T-helper 1 cell treated with Interleukin-12 subunit alpha and Interleukin-12 subunit beta and Interleukin-4 antibody, amounts not matched to agents 30 μg/mL and 1 μg/mL, for 36 hours (primary cell): Measurements from ENCODE around the gene CLEC3B.
"Not testable (repeated sequence)": the region's sequence is repeated elsewhere in the genome, so short reads cannot be mapped to it uniquely, and the experiment has no call there.

ENCODE experiments used
- H3K27ac Mint-ChIP-seq: one replicate; pipeline ENCODE4 v1.8.0; 2021; ENCODE audit warnings: mild to moderate bottlenecking, mixed read lengths
- H3K27me3 Mint-ChIP-seq: one replicate; pipeline ENCODE4 v1.8.0; 2021; ENCODE audit warnings: low read depth, mixed read lengths
- H3K36me3 Mint-ChIP-seq: one replicate; pipeline ENCODE4 v1.8.0; 2021; ENCODE audit warnings: low read depth, mixed read lengths
- H3K4me1 Mint-ChIP-seq: one replicate; pipeline ENCODE4 v1.8.0; 2021; ENCODE audit warnings: low read depth, mixed read lengths
- H3K4me3 Mint-ChIP-seq: one replicate; pipeline ENCODE4 v1.8.0; 2021; ENCODE audit warnings: mild to moderate bottlenecking, moderate library complexity, mixed read lengths
- H3K9me3 Mint-ChIP-seq: one replicate; pipeline ENCODE4 v1.8.0; 2021; ENCODE audit warnings: mixed read lengths

The CLEC3B gene, protein sequence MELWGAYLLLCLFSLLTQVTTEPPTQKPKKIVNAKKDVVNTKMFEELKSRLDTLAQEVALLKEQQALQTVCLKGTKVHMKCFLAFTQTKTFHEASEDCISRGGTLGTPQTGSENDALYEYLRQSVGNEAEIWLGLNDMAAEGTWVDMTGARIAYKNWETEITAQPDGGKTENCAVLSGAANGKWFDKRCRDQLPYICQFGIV

DNA sequence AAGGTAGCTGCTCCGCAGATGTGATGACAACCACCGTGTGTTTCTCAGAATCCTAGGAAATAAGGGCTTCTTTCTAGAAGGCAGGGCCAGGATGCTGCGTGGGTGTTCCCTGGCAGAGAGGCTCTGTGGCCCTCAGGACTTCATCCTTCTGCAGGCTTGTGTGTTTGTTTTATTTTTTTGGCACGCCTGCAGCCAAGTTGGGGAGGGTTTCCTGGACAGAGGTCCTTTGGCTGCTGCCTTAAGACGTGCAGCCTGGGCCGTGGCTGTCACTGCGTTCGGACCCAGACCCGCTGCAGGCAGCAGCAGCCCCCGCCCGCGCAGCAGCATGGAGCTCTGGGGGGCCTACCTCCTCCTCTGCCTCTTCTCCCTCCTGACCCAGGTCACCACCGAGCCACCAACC is at the start of gene CLEC3B:
TSS of gene CLEC3B (plus strand) at position 266 of the 400 bp plus-strand sequence. CDS start at position 326, 60 bp downstream.
- H3K27ac Mint-ChIP-seq = no peak within 1 kb of the TSS
- H3K36me3 Mint-ChIP-seq = no peaks in the 10 kb centered on the region
- peaks cover 5% of the 10 kb centered on the region for H3K27me3 Mint-ChIP-seq
- no peaks in the 10 kb centered on the region for H3K9me3 Mint-ChIP-seq
- peaks cover 2% of the 10 kb centered on the region for H3K4me1 Mint-ChIP-seq
- H3K4me3 Mint-ChIP-seq = no peak within 1 kb of the TSS

DNA sequence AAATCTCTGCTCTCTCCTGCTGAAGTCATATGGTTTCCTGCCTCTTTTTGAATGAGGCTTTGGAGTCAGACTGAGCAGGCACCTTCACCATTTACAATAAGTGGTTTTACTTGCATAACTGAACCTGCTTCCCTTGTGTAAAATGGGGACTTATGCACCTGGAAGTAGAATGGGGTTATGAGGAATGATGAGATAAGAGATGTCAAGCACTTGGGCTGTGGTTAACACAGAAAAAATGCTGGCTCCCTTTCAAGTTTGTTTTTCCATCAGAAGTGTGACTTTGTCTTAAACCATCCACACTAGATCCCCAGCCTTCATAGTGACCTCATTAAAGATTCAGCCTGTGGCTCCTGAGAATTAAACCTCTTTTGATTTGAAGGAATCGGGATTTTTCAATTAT is 44.9 kb upstream of the CLEC3B start:
- H3K36me3 Mint-ChIP-seq = peaks cover 11% of the 10 kb centered on the region
- H3K4me1 Mint-ChIP-seq = peaks cover 70% of the 10 kb centered on the region
- H3K27me3 Mint-ChIP-seq = no peaks in the 10 kb centered on the region
- H3K27ac Mint-ChIP-seq = peak overlapping the region; percentile 82
- H3K4me3 Mint-ChIP-seq = no peak overlapping the region
- H3K9me3 Mint-ChIP-seq = no peaks in the 10 kb centered on the region

DNA sequence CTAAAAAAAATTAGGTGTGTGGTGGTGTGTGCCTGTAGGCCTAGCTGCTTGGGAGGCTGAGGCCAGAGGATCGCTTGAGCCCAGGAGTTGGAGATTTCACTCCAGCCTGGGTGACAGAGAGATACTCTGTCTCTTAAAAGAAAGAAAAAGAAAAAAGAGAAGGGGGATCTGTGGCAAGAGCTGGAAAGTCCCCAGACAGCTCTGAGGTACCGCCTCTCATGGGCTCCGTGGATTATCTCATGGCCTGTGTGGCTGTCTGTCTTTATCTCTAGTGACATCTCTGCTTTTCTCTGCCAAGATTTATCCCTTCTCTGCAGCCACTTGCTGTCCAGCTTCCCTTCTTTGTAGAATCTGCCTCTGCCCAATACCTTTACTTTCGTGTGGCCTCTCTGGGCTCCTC is 44.4 kb upstream of the CLEC3B start:
- peaks cover 69% of the 10 kb centered on the region for H3K4me1 Mint-ChIP-seq
- H3K27ac Mint-ChIP-seq = peak overlapping the region; percentile 82
- H3K27me3 Mint-ChIP-seq = no peaks in the 10 kb centered on the region
- no peaks in the 10 kb centered on the region for H3K9me3 Mint-ChIP-seq
- peak overlapping the region; percentile 62 for H3K4me3 Mint-ChIP-seq
- H3K36me3 Mint-ChIP-seq = peaks cover 11% of the 10 kb centered on the region

GRCh38 chr3:44982817-44983216 is 43.3 kb upstream of the CLEC3B start:
- H3K9me3 Mint-ChIP-seq = no peaks in the 10 kb centered on the region

DNA sequence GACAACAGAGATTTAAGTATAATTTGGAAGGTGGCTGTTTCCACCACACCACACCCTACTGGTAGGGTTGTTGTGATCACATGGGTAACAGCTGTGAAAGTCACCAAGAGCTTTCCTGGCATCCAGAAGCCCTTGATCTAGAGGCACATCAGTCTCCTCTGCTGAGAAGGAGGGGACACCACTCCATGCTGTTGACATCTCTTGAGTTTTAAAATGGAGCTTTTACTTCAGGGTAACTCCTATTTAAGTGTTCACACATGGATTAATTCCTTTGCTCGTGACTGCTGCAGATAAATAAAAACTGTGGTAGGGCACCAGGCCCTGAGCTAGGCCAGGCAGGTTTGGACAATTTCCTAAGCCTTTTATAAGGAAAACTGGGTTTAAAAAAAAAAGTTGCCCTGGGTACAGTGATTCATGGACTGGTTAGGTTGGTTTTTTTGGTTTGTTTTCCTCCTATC is 42.6 kb upstream of the CLEC3B start:
- peak overlapping the region; percentile 20 for H3K27ac Mint-ChIP-seq
- H3K36me3 Mint-ChIP-seq = peaks cover 6% of the 10 kb centered on the region
- no peaks in the 10 kb centered on the region for H3K27me3 Mint-ChIP-seq
- peaks cover 63% of the 10 kb centered on the region for H3K4me1 Mint-ChIP-seq
- H3K9me3 Mint-ChIP-seq = no peaks in the 10 kb centered on the region
- no peak overlapping the region for H3K4me3 Mint-ChIP-seq

More at GRCh38 chr3:44982817-44983216, 43.3 kb upstream of the CLEC3B start:
- peaks cover 62% of the 10 kb centered on the region for H3K4me1 Mint-ChIP-seq
- no peaks in the 10 kb centered on the region for H3K27me3 Mint-ChIP-seq
- peaks cover 8% of the 10 kb centered on the region for H3K36me3 Mint-ChIP-seq
- no peak overlapping the region for H3K4me3 Mint-ChIP-seq
- H3K27ac Mint-ChIP-seq = peak overlapping the region; percentile 82

- peaks cover 63% of the 10 kb centered on the region for H3K4me1 Mint-ChIP-seq
- no peak overlapping the region for H3K4me3 Mint-ChIP-seq
- H3K27me3 Mint-ChIP-seq = no peaks in the 10 kb centered on the region
- H3K9me3 Mint-ChIP-seq = no peaks in the 10 kb centered on the region
- no peak overlapping the region for H3K27ac Mint-ChIP-seq
- peaks cover 11% of the 10 kb centered on the region for H3K36me3 Mint-ChIP-seq
Observed at GRCh38 chr3:44984335-44984734, 41.8 kb upstream of the CLEC3B start.

DNA sequence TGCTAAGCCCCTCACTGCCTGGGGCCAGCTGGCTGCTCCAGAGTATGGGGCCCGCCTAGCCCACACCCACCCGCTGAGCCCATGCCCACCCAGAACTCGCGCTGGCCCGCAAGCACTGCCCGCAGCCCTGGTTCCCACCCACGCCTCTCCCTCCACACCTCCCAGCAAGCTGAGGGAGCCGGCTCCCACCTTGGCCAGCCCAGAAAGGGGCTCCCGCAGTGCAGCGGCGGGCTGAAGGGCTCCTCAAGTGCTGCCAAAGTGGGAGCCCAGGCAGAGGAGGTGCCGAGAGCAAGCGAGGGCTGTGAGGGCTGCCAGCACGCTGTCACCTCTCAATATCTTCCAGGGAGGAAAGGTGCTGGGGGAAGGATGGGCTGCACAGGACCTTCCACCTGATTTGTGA is 39.8 kb upstream of the CLEC3B start:
- Mint-ChIP-seq H3K4me1 (peaks cover 52% of the 10 kb centered on the region), H3K36me3 (peaks cover 17% of the 10 kb centered on the region)
- H3K27me3 Mint-ChIP-seq, H3K27ac Mint-ChIP-seq, H3K9me3 Mint-ChIP-seq, H3K4me3 Mint-ChIP-seq: not testable (repeated sequence)

- Mint-ChIP-seq H3K27ac (no peak overlapping the region), H3K4me3 (no peak overlapping the region), H3K27me3 (no peaks in the 10 kb centered on the region), H3K9me3 (no peaks in the 10 kb centered on the region), H3K36me3 (peaks cover 22% of the 10 kb centered on the region), H3K4me1 (peaks cover 48% of the 10 kb centered on the region)
Observed at GRCh38 chr3:44987332-44987731, 38.8 kb upstream of the CLEC3B start.

DNA sequence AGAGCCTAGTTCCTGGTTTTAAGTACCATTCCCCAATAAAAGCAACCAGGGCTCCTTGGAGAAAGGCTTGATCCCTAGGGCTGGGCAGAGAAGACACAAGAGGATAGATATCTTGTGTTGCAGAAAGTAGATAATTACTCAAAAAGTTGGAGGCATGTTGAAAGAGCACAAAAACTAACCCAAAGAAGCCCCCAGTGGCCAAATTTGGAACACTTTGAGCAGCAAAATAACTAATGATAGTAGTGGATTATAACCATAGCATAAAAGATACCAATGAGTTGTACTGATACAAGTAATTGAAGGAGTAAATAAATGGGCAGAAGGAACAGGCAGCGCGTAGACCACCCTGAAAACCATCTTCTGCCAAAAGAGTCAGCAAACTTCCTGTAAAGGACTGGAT is 38.0 kb upstream of the CLEC3B start:
- Mint-ChIP-seq H3K4me1 (peaks cover 47% of the 10 kb centered on the region), H3K4me3 (no peak overlapping the region), H3K27me3 (no peaks in the 10 kb centered on the region), H3K9me3 (no peaks in the 10 kb centered on the region), H3K27ac (no peak overlapping the region), H3K36me3 (peaks cover 28% of the 10 kb centered on the region)

DNA sequence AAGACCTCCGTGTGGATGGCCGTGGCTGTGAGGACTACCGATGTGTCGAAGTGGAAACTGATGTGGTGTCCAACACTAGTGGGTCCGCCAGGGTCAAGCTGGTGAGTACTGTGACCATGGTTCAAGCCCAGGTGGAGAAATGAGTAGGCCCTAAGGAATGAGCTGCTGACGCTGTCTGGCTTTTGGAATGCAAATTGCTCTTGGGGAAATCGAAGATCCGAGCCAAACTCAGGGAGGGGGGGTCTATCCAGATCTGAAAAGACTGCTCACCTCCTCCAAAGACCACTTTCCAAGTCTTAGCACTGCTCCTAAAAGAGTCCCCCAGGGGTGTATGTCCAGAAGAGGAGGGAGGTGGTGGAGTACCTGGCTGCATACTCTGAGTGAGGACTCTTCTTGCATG is 37.0 kb upstream of the CLEC3B start:
- Mint-ChIP-seq H3K27me3 (no peaks in the 10 kb centered on the region), H3K4me1 (peaks cover 38% of the 10 kb centered on the region), H3K9me3 (no peaks in the 10 kb centered on the region), H3K36me3 (peaks cover 34% of the 10 kb centered on the region), H3K4me3 (no peak overlapping the region), H3K27ac (no peak overlapping the region)

DNA sequence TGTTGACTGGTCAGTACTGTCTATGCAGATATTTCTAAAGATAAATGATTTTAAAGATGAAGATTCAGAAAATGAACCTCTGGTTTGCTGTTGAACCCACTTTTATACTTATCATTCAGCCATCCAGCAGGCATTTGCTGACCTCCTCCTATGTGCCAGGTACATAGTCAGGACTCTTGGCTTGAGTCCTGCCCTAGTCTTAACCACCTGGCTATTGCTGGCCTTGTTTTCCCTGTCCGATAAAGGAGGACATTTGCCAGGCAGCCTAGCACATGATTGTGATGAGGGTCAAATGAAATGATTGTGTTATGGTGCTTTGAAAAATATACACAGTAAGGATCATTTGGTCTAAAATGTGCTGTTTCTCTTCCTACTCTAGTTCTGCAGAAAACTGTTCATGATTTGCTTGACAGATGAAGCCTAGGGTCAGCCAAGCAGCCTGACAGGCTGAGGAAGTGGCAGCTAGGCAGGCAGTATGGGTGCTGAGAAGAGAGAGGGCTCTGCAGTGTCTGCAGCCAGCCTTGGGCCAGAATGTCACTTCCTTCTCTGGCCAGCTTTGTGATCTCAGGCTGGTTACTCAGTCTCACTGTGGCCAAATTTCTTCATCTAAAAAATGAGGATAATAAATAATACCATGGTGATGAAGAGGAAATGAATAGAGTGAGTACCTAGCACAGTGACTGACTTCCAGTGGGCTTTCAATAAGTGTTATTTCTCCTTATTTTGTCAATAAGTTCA is 36.3 kb upstream of the CLEC3B start:
- Mint-ChIP-seq H3K36me3 (peaks cover 36% of the 10 kb centered on the region), H3K27ac (no peak overlapping the region), H3K4me1 (peaks cover 33% of the 10 kb centered on the region), H3K4me3 (no peak overlapping the region), H3K9me3 (no peaks in the 10 kb centered on the region), H3K27me3 (no peaks in the 10 kb centered on the region)

- peak overlapping the region; percentile 45 for H3K27ac Mint-ChIP-seq
- H3K9me3 Mint-ChIP-seq = no peaks in the 10 kb centered on the region
- peaks cover 33% of the 10 kb centered on the region for H3K36me3 Mint-ChIP-seq
- no peak overlapping the region for H3K4me3 Mint-ChIP-seq
- no peaks in the 10 kb centered on the region for H3K27me3 Mint-ChIP-seq
- H3K4me1 Mint-ChIP-seq = peaks cover 30% of the 10 kb centered on the region
Observed at GRCh38 chr3:44991326-44991725, 34.8 kb upstream of the CLEC3B start.

GRCh38 chr3:44992555-44993470 is 33.3 kb upstream of the CLEC3B start:
- no peak overlapping the region for H3K27ac Mint-ChIP-seq
- peaks cover 28% of the 10 kb centered on the region for H3K4me1 Mint-ChIP-seq
- no peaks in the 10 kb centered on the region for H3K27me3 Mint-ChIP-seq
- no peak overlapping the region for H3K4me3 Mint-ChIP-seq
- H3K9me3 Mint-ChIP-seq = no peaks in the 10 kb centered on the region
- peaks cover 38% of the 10 kb centered on the region for H3K36me3 Mint-ChIP-seq

GRCh38 chr3:44993471-44994205 is 32.5 kb upstream of the CLEC3B start:
- H3K36me3 Mint-ChIP-seq = peaks cover 41% of the 10 kb centered on the region

More at GRCh38 chr3:44993471-44994205, 32.5 kb upstream of the CLEC3B start:
- H3K9me3 Mint-ChIP-seq = no peaks in the 10 kb centered on the region
- H3K27ac Mint-ChIP-seq = no peak overlapping the region
- H3K27me3 Mint-ChIP-seq = no peaks in the 10 kb centered on the region
- no peak overlapping the region for H3K4me3 Mint-ChIP-seq
- peaks cover 23% of the 10 kb centered on the region for H3K4me1 Mint-ChIP-seq
